ENCODE data around the gene TBC1D28.
"Not testable (repeated sequence)": the region's sequence is repeated elsewhere in the genome, so short reads cannot be mapped to it uniquely, and the experiment has no call there.

Gene TBC1D28

DNA sequence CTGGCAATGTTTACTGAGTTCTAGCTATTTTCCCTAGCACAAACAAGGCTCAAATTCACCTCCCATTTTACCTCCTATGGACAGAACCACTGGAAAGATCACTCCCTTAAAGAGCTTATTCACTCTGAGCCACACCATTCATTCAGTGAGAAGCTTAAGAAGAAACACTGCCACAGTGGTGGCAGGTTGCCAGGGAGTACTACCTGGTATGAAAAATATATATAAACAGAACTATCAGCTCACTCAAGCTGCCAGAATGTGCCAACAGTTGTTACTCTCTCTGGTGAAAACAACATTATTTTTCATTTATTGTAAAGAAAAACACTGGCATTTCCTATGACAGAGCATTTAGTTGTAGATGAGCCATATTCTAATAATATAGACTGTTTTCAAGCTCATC, 31.2 kb downstream of the TBC1D28 start:
- DNase-seq (ENCODE audit: low read depth): not testable (repeated sequence)

DNA sequence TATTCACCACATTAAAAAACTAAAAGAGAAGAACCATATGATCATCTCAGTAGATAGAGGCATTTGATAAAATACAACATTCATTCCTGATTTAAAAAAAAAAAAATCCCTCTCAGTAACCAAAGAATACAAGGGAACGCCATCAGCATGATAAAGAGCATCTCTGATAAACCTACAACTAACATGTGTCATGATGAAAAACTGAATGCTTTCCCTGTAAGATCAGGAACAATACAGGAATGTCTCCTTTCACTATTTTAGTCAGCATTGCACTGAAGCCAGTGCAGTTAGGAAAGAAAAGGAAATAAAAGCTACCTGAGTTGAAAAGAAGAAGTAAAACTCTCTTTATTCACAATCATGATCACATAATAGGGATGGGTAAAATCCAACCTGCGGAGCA, 51.1 kb downstream of the TBC1D28 start:
- DNase-seq (ENCODE audit: low read depth): not testable (repeated sequence)
